NCI-H2107 (cell line): ENCODE measurements around the gene CRX.
"Not testable (repeated sequence)": the region's sequence is repeated elsewhere in the genome, so short reads cannot be mapped to it uniquely, and the experiment has no call there.

ENCODE experiments used
- DNase-seq: peaks from one replicate; lab custom pipeline; 2025; lab: John Stamatoyannopoulos, UW

The CRX gene

GRCh38 chr19:47859838-47860237 is 38.1 kb downstream of the CRX start:
- DNase-seq, result not testable (repeated sequence)

DNA sequence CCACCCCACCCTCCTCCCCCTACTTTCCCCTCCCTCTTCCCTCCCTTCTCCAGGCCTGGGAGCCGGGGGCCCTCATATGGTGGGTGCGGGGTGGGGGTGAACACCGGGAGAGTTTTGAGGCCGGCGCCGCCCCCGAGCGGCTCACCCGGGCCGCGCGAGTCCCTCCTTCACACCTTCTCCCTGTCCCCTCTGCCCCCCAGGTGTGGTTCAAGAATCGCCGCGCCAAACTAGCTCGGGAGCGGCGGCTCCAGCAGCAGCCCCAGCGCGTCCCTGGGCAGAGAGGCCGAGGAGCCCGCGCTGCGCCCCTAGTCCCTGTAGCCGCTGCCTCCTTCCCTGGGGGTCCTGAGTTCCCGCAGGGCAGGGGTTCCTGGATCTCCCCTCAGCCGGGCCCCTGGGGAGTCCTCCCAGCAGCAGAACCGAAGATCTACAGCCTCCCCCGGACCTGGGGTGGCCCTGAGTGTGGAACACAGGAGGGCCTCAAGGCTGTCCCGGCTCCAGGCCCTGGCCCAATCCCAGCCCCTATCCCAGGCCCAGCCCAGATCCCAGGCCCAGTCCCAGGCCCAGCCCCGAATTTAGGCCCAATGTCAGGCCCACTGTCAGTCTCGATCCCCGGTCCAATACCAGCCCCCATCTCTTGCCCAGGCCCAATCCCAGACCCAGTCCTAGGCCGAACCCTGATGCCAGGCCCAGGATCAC is 39.0 kb downstream of the CRX start:
- no peak for DNase-seq

DNA sequence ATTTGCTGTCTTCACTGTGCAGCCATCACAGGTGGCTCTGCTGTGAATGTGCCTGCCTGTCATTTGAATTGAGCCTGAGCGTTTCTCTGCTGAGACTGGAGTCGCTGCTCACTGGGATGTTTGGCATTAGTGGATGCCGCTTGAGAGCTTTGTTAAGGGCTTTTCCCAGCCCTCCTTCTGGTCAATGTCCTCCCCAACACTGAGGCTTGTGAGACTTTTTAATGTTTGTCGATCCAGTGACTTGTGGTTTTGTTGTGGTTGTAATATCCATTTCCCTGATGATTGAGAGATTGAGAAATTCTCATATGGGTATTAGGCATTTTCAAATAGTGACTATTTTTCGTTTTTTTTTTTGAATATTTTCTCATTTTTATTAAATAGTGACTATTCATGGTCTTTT is 39.9 kb downstream of the CRX start:
- DNase-seq, result no peak

- DNase-seq, result peak; percentile 70
Measured at GRCh38 chr19:47863514-47863936, 41.8 kb downstream of the CRX start.

- no peak for DNase-seq
Measured at GRCh38 chr19:47865166-47865565, 43.4 kb downstream of the CRX start.

DNA sequence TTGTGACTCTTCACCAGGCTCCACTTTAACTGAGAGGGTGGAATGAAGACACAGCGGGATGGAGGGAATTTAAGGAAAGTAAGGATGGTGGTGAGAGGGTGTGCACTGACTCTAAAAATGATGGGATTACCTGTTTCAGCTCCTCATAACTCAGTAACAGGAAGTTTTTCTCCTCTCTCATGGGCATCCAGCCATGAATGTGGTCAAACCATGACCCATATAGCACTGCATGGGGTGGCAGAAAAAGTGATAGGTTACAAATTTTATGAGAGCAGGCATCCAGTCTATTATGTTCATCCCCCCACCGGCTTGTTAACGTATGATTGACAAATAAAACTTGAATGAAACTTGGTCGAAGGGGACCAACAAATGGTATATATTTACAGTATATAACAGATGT is 57.2 kb downstream of the CRX start:
- no peak for DNase-seq

DNA sequence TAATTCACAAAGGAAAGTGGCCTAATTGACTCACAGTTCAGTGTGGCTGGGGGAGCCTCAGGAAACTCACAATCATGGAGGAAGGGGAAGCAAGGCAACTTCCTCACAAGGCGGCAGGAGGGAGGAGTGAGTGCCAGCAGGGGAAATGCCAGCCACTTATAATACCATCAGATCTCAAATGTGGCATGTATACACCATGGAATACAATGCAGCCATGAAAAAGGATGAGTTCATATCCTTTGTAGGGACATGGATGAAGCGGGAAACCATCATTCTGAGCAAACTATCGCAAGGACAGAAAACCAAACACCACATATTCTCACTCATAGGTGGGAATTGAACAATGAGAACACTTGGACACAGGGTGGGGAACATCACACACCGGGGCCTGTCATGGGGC is 57.6 kb downstream of the CRX start:
- not testable (repeated sequence) for DNase-seq

DNA sequence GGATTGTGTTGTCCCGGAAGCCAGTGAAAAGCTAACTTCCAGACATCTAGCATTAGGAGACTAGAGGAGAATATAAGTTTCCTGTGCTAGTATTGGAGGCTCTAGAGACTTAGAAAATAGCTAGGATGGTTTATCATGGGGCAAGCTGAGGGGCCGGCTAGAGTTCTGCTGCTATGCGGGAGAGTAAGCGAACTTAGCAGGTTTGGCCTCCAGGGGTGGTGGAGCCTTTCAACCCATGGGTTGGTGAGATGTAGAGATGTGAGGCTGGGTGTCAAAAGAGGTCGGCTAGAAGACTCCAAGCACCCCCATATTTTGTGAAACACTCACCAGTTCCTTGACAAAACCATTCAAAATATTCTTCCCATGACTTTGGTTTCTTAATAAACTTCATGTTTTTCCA is 60.0 kb downstream of the CRX start:
- DNase-seq, result no peak

DNA sequence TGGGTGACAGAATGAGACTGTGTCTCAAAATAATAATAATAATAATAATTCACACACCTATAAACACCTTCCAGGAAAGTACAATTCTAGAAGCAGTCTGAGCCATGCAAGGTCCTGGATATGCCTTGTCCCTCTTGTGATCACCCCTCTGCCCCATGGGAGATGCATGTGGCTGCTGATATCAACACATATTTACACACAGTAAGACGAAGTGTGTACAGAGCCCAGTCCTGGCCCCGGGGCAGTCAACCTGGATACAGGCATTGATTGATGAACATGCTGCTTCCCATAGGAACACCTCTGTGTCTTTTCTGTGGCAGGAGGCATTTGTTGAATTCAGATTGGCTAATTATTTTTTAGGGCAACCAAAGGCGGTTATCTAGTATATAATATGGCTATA is 61.2 kb downstream of the CRX start:
- DNase-seq, result no peak

DNA sequence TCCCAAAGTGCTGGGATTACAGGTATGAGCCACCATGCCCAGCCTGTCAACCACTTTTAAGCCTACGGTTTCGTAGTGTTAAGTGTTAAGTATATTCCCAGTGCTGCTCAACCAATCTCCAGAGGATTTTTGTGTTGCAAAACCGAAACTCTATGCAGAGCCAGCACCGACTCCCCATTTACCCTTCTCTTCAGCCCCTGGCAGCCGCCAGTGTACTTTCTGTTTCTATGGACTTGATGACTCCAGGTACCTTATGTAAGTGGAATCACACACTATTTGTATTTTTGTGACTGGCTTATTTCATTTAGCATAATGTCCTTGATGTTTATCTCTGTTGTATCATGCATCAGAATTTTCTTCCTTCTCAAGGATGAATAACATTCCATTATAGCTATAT is 63.3 kb downstream of the CRX start:
- DNase-seq, result no peak

GRCh38 chr19:47886010-47886559 is 64.3 kb downstream of the CRX start, which contains the start of gene SULT2A1:
Gene SULT2A1, minus strand, starts transcription at chr19:47886315. Its CDS starts 58 bp downstream, at chr19:47886257.
- no peak for DNase-seq

GRCh38 chr19:47890865-47891621 is 69.3 kb downstream of the CRX start:
- DNase-seq, result no peak

DNA sequence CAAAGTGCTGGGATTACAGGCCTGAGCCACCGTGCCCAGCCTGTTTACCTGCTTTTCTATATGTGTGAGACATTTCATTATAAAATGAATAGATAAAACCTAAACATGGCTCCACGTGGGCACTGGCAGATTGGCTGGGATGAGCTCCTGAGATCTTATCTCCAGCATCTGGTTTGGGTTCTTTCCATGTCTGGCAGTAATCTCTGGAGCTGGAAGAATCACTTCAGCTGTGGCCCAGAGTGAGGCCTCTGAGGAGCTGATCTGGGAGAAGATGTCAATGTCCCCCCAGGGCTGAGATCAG is 69.8 kb downstream of the CRX start:
- DNase-seq, result no peak

DNA sequence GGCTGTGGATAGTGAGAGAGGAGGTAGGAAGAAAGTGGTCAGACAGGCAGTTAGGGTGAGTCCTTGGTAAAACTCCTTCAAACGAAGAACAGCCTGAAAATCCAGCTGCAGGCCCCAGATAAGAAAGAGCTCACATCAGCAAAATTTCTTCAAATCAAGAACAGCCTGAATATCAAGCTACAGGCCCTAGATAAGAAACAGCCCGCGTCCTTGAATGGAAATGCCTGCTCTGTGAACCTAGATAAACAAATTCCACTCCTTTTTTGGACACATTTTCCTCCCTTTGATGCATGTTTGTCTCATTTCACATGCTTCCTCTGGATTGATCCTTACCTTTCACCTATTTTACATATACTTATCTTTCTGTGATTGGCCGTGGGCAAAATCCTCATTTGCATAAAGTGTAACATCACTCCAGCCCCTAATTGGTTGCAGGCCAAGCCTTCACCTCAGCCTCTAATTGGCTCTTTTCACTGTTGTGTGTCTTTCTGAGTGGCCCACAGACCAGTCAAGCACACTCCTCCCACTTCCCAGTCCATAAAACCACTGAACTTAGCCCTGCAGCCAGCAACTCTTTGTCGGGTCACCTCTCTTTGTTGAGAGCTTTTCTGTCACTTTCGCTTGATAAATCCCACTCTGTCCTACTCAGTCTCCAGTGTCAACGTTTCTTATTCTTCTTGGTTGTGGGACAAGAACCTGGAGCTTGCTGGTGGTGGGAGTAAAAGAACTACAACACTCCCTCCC is 70.4 kb downstream of the CRX start:
- DNase-seq, result no peak
